ENCODE measurements around the gene MOB1A.

The MOB1A gene

DNA sequence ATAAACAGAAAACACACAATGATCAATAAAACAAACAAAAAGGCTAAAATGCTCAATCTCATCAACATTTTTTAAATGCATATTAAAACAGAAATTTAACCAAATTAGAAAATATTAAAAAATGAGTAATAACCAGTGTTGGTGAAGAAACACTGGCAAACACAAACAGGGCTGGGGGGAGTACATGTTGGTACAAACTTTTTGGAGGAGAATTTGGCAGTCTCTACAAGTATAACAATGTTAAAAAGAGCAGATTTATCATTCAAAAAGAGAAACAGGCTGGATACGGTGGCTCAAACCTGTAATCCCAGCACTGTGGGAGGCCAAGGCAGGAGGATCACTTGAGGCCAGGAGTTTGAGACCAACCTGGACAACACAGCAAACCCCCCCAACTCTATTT is 13.9 kb downstream of the MOB1A start:
- TF ChIP-seq, protein P1, sequence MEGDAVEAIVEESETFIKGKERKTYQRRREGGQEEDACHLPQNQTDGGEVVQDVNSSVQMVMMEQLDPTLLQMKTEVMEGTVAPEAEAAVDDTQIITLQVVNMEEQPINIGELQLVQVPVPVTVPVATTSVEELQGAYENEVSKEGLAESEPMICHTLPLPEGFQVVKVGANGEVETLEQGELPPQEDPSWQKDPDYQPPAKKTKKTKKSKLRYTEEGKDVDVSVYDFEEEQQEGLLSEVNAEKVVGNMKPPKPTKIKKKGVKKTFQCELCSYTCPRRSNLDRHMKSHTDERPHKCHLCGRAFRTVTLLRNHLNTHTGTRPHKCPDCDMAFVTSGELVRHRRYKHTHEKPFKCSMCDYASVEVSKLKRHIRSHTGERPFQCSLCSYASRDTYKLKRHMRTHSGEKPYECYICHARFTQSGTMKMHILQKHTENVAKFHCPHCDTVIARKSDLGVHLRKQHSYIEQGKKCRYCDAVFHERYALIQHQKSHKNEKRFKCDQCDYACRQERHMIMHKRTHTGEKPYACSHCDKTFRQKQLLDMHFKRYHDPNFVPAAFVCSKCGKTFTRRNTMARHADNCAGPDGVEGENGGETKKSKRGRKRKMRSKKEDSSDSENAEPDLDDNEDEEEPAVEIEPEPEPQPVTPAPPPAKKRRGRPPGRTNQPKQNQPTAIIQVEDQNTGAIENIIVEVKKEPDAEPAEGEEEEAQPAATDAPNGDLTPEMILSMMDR (conservative IDR thresholded peaks at IDR 0.05), result no peak
- no peak overlapping the region for H3K27ac ChIP-seq

DNA sequence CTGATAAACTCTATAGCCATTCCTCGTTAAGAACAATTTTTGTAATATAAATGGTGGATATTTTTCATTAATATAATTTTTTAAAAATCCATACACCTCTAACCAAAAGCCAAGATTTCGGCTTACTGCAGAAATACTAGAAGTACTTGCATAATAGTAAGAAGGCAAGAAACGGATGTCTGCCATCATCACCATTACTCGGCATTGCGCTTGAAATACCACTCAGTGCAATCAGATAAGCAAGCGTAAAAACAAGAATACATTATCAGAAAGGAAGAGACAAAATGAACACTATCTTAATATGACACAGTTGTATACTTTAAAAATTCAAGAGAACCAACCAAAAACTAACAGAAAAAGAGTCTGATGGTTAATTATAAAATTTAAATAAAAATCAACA is 15.7 kb downstream of the MOB1A start:
- TF ChIP-seq, protein P1 (conservative IDR thresholded peaks at IDR 0.05), result no peak
- H3K27ac ChIP-seq, result no peak overlapping the region

- TF ChIP-seq, protein P1 (conservative IDR thresholded peaks at IDR 0.05), result no peak
- H3K27ac ChIP-seq, result no peak overlapping the region
Observed at GRCh38 chr2:74155830-74156229, 22.8 kb downstream of the MOB1A start.

- TF ChIP-seq, protein P1 (conservative IDR thresholded peaks at IDR 0.05), result no peak
- no peak overlapping the region for H3K27ac ChIP-seq
Observed at GRCh38 chr2:74152954-74153353, 25.7 kb downstream of the MOB1A start.

- H3K27ac ChIP-seq, result no peak overlapping the region
- TF ChIP-seq, protein P1 (conservative IDR thresholded peaks at IDR 0.05), result no peak
Observed at GRCh38 chr2:74149570-74150319, 28.9 kb downstream of the MOB1A start.

DNA sequence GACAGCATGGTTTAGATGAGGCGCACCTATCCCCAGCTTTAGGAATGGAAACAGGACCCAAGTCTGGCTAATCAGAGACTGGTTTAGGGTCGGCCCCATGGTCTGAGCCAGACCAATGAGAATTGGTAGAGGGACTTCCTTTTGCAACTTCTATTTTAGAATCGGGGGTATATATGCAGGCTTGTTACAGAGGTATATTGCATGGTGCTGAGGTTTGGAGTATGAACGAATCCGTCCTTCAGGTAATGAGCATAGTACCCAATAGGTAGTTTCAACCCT is 29.5 kb downstream of the MOB1A start:
- TF ChIP-seq, protein P1 (conservative IDR thresholded peaks at IDR 0.05), result no peak
- no peak overlapping the region for H3K27ac ChIP-seq

GRCh38 chr2:74148457-74149246 is 30.0 kb downstream of the MOB1A start:
- peak overlapping the region; percentile 75; the same call in 1 of the 2 replicates for H3K27ac ChIP-seq
- TF ChIP-seq, protein P1 (conservative IDR thresholded peaks at IDR 0.05), result no peak
